H9 (cell line): ENCODE results near the gene PROKR2. TPM values are rescaled to one million over a fixed set of nuclear protein-coding genes. Genes with fewer than 3 reads are reported as not detected.

Experiments
- DNase-seq: peaks from one replicate; pipeline ENCODE4 v3.0.0-alpha.2; 2017
- H2AFZ ChIP-seq: one replicate; pipeline ENCODE4 v1.6.1; 2013; ENCODE audit warnings: mild to moderate bottlenecking, low read length, control low read depth, moderate library complexity
- H2AK5ac ChIP-seq: 2 replicates; pipeline ENCODE4 v1.6.1; 2013; ENCODE audit warnings: low read length, control low read depth, mixed read lengths; ENCODE audit not compliant: insufficient read length
- H2BK120ac ChIP-seq: one replicate; pipeline ENCODE4 v1.6.1; 2013; ENCODE audit warnings: low read depth, mild to moderate bottlenecking, low read length, control low read depth, inconsistent platforms; ENCODE audit not compliant: poor library complexity, severe bottlenecking
- H2BK12ac ChIP-seq: 2 replicates; pipeline ENCODE4 v1.6.1; 2013; ENCODE audit warnings: low read length, control low read depth, mixed read lengths, low read depth; ENCODE audit not compliant: insufficient read length
- H2BK15ac ChIP-seq: 2 replicates; pipeline ENCODE4 v1.6.1; 2013; ENCODE audit warnings: low read depth, low read length, control low read depth
- H2BK20ac ChIP-seq: one replicate; pipeline ENCODE4 v1.6.1; 2013; ENCODE audit warnings: low read depth, mild to moderate bottlenecking, low read length, control low read depth, inconsistent platforms; ENCODE audit not compliant: poor library complexity, severe bottlenecking
- H2BK5ac ChIP-seq: 2 replicates; pipeline ENCODE4 v1.6.1; 2013; ENCODE audit warnings: low read length, control low read depth, mixed read lengths; ENCODE audit not compliant: insufficient read length
- H3K14ac ChIP-seq: 2 replicates; pipeline ENCODE4 v1.6.1; 2013; ENCODE audit warnings: low read length, control low read depth; ENCODE audit not compliant: insufficient read depth
- H3K18ac ChIP-seq: 2 replicates; pipeline ENCODE4 v1.6.1; 2013; ENCODE audit warnings: low read depth, mild to moderate bottlenecking, mixed read lengths, low read length, control low read depth; ENCODE audit not compliant: insufficient read length
- H3K23ac ChIP-seq: 2 replicates; pipeline ENCODE4 v1.6.1; 2013; ENCODE audit warnings: low read length, control low read depth, mixed read lengths, low read depth; ENCODE audit not compliant: insufficient read length
- H3K23me2 ChIP-seq: 2 replicates; pipeline ENCODE4 v1.6.1; 2013; ENCODE audit warnings: low read depth, mild to moderate bottlenecking, mixed read lengths, low read length, control low read depth; ENCODE audit not compliant: insufficient read length, poor library complexity, severe bottlenecking
- H3K27ac ChIP-seq: 2 replicates; pipeline ENCODE4 v1.5.1; 2013; ENCODE audit warnings: low read length, control low read depth, mixed read lengths, low read depth; ENCODE audit not compliant: insufficient read length
- H3K27me3 ChIP-seq: 2 replicates; pipeline ENCODE4 v1.6.1; 2013; ENCODE audit warnings: low read length, control low read depth, inconsistent platforms; ENCODE audit not compliant: insufficient read depth
- H3K4ac ChIP-seq: 2 replicates; pipeline ENCODE4 v1.6.1; 2013; ENCODE audit warnings: low read depth, mild to moderate bottlenecking, control low read depth, inconsistent platforms, low read length, moderate library complexity
- H3K4me1 ChIP-seq: 2 replicates; pipeline ENCODE4 v1.6.1; 2013; ENCODE audit warnings: low read length, control low read depth, inconsistent platforms; ENCODE audit not compliant: insufficient read depth
- H3K4me2 ChIP-seq: 2 replicates; pipeline ENCODE4 v1.6.1; 2013; ENCODE audit warnings: low read length, control low read depth, mixed read lengths; ENCODE audit not compliant: insufficient read length, insufficient read depth
- H3K56ac ChIP-seq: 2 replicates; pipeline ENCODE4 v1.6.1; 2013; ENCODE audit warnings: low read depth, mild to moderate bottlenecking, mixed read lengths, low read length, control low read depth; ENCODE audit not compliant: insufficient read length
- H3K79me1 ChIP-seq: 2 replicates; pipeline ENCODE4 v1.6.1; 2013; ENCODE audit warnings: low read depth, mild to moderate bottlenecking, moderate library complexity, low read length, control low read depth, inconsistent platforms; ENCODE audit not compliant: insufficient read depth, poor library complexity, severe bottlenecking
- H3K79me2 ChIP-seq: 2 replicates; pipeline ENCODE4 v1.6.1; 2013; ENCODE audit warnings: low read length, control low read depth, inconsistent platforms; ENCODE audit not compliant: insufficient read depth
- H3K9ac ChIP-seq: 2 replicates; pipeline ENCODE4 v1.6.1; 2013; ENCODE audit warnings: low read length, control low read depth, mixed read lengths; ENCODE audit not compliant: insufficient read length; ENCODE audit errors: extremely low read depth
- H3K9me3 ChIP-seq: one replicate; pipeline ENCODE4 v1.6.1; 2013; ENCODE audit warnings: low read depth, low read length, inconsistent platforms; ENCODE audit not compliant: control insufficient read depth
- H3T11ph ChIP-seq: one replicate; pipeline ENCODE4 v1.6.1; 2013; ENCODE audit warnings: mild to moderate bottlenecking, low read length, control low read depth, inconsistent platforms
- H4K20me1 ChIP-seq: one replicate; pipeline ENCODE4 v1.6.1; 2013; ENCODE audit not compliant: control insufficient read depth, insufficient read length, insufficient read depth
- H4K5ac ChIP-seq: 2 replicates; pipeline ENCODE4 v1.6.1; 2013; ENCODE audit warnings: low read depth, mild to moderate bottlenecking, mixed read lengths, low read length, control low read depth; ENCODE audit not compliant: insufficient read length
- H4K8ac ChIP-seq: replicated peaks from 2 replicates; pipeline ENCODE4 v1.6.1; 2013; ENCODE audit warnings: low read length, control low read depth, mixed read lengths, low read depth; ENCODE audit not compliant: insufficient read length
- H4K91ac ChIP-seq: 2 replicates; pipeline ENCODE4 v1.6.1; 2013; ENCODE audit warnings: low read depth, mild to moderate bottlenecking, moderate library complexity, mixed read lengths, low read length, control low read depth; ENCODE audit not compliant: insufficient read length
- H3K27ac Mint-ChIP-seq, 3 experiments: 2 replicates in 2 of 3; 3 replicates in 1 of 3; pipeline ENCODE4 v1.8.0; 2020 to 2021; ENCODE audit warnings: mixed read lengths in 3 of 3, mild to moderate bottlenecking in 1 of 3, moderate library complexity in 1 of 3
- H3K27me3 Mint-ChIP-seq: 2 replicates; pipeline ENCODE4 v1.8.0; 2021; ENCODE audit warnings: low read depth, mild to moderate bottlenecking, moderate library complexity, mixed read lengths
- H3K36me3 Mint-ChIP-seq, 3 experiments: 2 replicates in 2 of 3; 3 replicates in 1 of 3; pipeline ENCODE4 v1.8.0; 2020 to 2021; ENCODE audit warnings: low read depth in 3 of 3, mixed read lengths in 3 of 3; ENCODE audit not compliant: insufficient read depth in 1 of 3
- H3K4me1 Mint-ChIP-seq, 2 experiments: 2 replicates each; pipeline ENCODE4 v1.8.0; 2020; ENCODE audit warnings: mixed read lengths in 2 of 2
- H3K4me3 Mint-ChIP-seq, 2 experiments: 2 replicates in 1 of 2; 3 replicates in 1 of 2; pipeline ENCODE4 v1.8.0; 2020 to 2021; ENCODE audit warnings: mild to moderate bottlenecking in 2 of 2, mixed read lengths in 2 of 2, moderate library complexity in 1 of 2
- H3K9me3 Mint-ChIP-seq, 2 experiments: 2 replicates in 1 of 2; 3 replicates in 1 of 2; pipeline ENCODE4 v1.8.0; 2020; ENCODE audit warnings: mild to moderate bottlenecking in 2 of 2, mixed read lengths in 2 of 2, moderate library complexity in 1 of 2
- total RNA-seq: library from RNA; stranded (reverse); gene quantifications from 2 replicates; pipeline ENCODE4 v1.2.1, GENCODE V29; 2021
- TF ChIP-seq, protein P1 (sequence below): fragments of 200-600 bp; sonication (generic); conservative IDR thresholded peaks from 3 replicates; pipeline ENCODE4 v1.8.0; 2021; ENCODE audit warnings: antibody characterized with exemption, mild to moderate bottlenecking

Gene PROKR2
- total RNA-seq, 1 experiment from 2014 or later, result 0.46 TPM

DNA sequence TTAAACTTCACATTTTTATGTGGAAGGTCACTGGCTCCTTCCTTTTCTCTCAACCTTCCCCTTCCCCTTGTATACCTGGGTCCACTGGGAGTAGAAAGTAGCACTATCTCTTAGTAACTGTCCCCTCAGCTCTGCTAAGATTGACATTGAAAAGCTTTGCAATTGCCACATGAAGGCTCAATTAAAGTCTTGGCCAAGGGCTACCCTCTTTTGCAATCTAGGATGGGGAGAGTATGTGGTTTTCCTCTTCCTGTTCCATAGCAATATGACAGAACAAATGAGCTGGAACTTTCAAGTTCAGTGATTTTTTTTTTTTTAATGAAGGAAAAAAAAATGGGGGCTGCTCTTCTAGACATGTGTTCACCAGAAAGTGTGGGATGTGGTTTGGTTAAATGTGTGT is 37.1 kb downstream of the PROKR2 start:
- Mint-ChIP-seq H3K9me3 (peaks cover 0 to 12% of the 10 kb centered on the region in 2 experiments; a peak in 4 of 5 replicates), H3K4me3 (no peak overlapping the region), H3K36me3 (peaks cover 0 to 5% (median 0%) of the 10 kb centered on the region in 3 experiments; a peak in 2 of 7 replicates), H3K27me3 (no peaks in the 10 kb centered on the region), H3K27ac (no peak overlapping the region), H3K4me1 (peaks cover 3 to 13% of the 10 kb centered on the region in 2 experiments; a peak in 3 of 4 replicates)
- no peak overlapping the region for H2BK120ac ChIP-seq
- no peak overlapping the region for H3K14ac ChIP-seq
- no peak overlapping the region for H3K18ac ChIP-seq
- H3K56ac ChIP-seq, result no peak overlapping the region
- H2AFZ ChIP-seq, result no peak overlapping the region
- H4K20me1 ChIP-seq, result no peaks in the 10 kb centered on the region
- no peaks in the 10 kb centered on the region for H3K79me1 ChIP-seq
- H3K9ac ChIP-seq, result no peak overlapping the region
- no peak overlapping the region for H2AK5ac ChIP-seq
- no peak overlapping the region for H3K4ac ChIP-seq
- no peak overlapping the region for H3K4me2 ChIP-seq
- no peak overlapping the region for H2BK5ac ChIP-seq
- no peak overlapping the region for H3K27ac ChIP-seq
- no peaks in the 10 kb centered on the region for H3K9me3 ChIP-seq
- no peak overlapping the region for H3K23ac ChIP-seq
- H3K23me2 ChIP-seq, result no peaks in the 10 kb centered on the region
- no peaks in the 10 kb centered on the region for H3K27me3 ChIP-seq
- TF ChIP-seq, protein P1, sequence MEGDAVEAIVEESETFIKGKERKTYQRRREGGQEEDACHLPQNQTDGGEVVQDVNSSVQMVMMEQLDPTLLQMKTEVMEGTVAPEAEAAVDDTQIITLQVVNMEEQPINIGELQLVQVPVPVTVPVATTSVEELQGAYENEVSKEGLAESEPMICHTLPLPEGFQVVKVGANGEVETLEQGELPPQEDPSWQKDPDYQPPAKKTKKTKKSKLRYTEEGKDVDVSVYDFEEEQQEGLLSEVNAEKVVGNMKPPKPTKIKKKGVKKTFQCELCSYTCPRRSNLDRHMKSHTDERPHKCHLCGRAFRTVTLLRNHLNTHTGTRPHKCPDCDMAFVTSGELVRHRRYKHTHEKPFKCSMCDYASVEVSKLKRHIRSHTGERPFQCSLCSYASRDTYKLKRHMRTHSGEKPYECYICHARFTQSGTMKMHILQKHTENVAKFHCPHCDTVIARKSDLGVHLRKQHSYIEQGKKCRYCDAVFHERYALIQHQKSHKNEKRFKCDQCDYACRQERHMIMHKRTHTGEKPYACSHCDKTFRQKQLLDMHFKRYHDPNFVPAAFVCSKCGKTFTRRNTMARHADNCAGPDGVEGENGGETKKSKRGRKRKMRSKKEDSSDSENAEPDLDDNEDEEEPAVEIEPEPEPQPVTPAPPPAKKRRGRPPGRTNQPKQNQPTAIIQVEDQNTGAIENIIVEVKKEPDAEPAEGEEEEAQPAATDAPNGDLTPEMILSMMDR, result no peak
- no peaks in the 10 kb centered on the region for H3K4me1 ChIP-seq
- no peak overlapping the region for H4K5ac ChIP-seq
- no peak overlapping the region for H2BK12ac ChIP-seq
- H2BK20ac ChIP-seq, result no peak overlapping the region
- H3K79me2 ChIP-seq, result no peaks in the 10 kb centered on the region
- DNase-seq, result no peak
- no peak overlapping the region for H4K91ac ChIP-seq
- H3T11ph ChIP-seq, result no peak overlapping the region
- no peak overlapping the region for H2BK15ac ChIP-seq
- no peak overlapping the region for H4K8ac ChIP-seq
